ENCODE data around the gene THAP4. TPM values are rescaled to one million over a fixed set of nuclear protein-coding genes. Genes with fewer than 3 reads are reported as not detected.
"Not testable (repeated sequence)": the region's sequence is repeated elsewhere in the genome, so short reads cannot be mapped to it uniquely, and the experiment has no call there.

THAP4 gene
- total RNA-seq, 1 donor from 2014 or later = 39.2 TPM

DNA sequence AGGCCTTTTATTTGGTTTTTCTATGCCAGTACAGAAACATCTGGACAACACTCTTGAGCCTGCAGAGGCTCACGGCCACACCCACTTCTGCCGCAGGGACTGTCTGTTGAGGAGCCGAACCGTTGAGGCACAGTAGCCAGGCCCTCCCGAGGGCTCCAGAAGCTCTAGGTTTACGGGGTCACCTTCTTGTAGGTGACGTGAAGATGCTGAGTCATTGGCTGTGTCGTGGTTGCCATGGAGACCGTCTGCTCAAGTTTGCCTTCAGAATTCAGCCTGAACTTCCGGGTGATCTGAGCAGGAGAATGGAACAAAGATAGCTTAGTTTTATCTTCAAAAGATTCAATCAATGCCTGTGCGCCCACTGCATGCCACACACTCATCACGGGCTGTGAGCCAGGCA is 52.5 kb downstream of the THAP4 start:
- peak; percentile 44 for DNase-seq (ENCODE audit: low read depth)

- no peak for DNase-seq (ENCODE audit: low read depth)
Measured at GRCh38 chr2:241582806-241583205, 54.2 kb downstream of the THAP4 start.

GRCh38 chr2:241582328-241582727 is 54.6 kb downstream of the THAP4 start:
- no peak for DNase-seq (ENCODE audit: low read depth)

GRCh38 chr2:241579281-241579680 is 57.7 kb downstream of the THAP4 start:
- DNase-seq (ENCODE audit: low read depth) = no peak

GRCh38 chr2:241577413-241578122 is 59.4 kb downstream of the THAP4 start:
- DNase-seq (ENCODE audit: low read depth) = no peak

GRCh38 chr2:241576293-241576654 is 60.7 kb downstream of the THAP4 start:
- no peak for DNase-seq (ENCODE audit: low read depth)

DNA sequence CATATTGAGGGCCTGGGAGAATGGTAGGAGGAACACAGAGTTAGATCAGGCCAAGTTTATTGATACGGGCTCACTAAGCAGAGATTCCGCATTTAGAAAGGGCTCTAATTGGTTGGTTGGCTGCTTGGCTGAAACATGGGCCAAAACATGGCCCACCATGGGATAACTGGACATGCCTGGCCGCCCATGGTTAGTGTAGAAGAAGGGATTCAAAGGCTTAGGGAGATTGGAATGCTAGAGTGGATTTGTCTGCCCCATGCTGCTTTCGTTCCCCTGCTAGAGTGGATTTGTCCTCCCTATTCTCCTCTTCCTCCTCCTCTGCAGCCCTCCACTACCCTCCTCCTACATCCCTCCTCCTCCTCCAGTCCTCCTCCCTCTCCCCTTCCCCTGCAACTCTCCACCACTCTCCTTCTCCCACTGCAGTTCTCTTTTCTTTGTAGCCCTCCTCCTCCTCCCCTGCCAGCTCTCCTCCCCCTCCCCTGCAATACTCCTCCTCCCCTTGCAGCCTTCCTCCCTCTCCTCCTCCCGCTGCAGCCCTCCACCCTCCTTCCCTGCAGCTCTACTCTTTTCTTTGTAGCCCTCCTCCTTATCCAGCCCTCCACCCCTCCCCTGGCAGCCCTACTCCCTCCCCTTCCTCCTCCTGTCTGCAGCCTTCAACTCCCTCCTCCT is 61.2 kb downstream of the THAP4 start:
- DNase-seq (ENCODE audit: low read depth) = no peak

DNA sequence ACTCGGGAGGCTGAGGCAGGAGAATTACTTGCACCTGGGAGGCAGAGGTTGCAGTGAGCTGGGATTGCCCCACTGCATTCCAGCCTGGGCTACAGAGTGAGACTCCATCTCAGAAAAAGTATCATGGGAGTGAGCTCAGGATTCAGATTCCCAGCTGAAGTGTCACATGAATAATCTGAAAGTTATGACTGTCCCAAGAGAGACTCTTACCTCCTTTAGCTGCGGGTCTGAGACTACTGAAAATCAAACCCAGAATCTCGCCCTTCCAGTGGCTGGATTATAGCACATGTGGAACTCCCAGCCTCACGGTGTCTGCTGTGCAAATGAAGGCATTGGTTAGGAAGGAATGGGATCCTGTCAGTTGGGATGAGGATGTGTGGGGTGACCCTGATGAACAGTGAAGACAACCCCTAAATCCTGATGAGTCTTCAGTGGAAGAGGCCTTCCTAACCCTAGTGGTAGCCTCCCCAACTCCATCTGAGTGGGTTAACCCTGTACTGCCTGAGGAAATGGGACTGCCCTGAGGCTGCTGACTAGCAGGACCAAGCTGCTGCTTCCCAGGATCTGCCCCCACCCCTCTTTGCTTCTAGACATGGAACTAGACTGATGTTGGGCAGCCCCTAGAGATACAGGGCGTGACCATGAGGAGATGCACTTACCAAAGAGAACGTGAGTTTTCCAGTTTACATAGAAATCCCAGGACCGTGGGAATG is 61.9 kb downstream of the THAP4 start:
- DNase-seq (ENCODE audit: low read depth) = no peak

DNA sequence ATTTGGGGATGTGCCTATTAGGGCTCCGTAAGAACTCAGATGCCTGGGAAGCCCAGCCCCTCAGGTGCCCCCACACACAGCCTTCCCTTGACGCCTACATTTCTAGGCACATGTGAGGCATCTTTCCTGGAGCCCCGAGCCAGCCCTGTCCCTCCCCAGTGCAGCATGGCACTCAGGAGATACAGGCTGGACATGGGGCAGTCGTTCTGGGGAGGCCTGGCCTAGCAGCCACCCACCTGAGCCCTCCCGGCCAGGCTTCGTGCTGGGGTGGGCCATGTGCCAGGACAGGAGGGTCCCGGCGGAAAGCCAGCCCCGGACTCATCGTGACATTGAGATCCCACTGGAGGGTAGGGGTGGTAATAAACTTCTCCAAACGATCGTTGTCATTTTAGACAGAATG is 63.2 kb downstream of the THAP4 start:
- no peak for DNase-seq (ENCODE audit: low read depth)

DNA sequence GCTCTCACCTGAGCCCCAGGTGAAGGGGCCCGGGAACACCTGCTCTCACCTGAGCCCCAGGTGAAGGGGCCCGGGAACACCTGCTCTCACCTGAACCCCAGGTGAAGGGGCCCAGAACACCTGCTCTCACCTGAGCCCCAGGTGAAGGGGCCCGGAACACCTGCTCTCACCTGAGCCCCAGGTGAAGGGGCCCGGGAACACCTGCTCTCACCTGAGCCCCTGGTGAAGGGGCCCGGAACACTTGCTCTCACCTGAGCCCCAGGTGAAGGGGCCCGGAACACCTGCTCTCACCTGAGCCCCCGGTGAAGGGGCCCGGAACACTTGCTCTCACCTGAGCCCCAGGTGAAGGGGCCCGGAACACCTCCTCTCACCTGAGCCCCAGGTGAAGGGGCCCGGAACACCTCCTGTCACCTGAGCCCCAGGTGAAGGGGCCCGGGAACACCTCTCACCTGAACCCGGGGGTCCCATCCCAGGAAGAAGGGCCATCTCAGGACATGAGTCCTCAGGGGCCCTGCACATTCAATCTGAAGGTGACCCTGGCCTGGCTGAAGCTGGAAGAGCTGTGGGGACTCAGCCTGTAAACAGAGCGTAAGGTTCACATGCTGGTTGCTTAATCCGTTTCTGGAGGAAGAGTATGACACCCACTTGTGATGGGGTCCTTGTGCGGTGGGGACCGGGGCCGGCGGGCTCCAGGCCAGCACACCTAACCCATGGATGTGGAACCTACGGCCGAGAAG is 63.9 kb downstream of the THAP4 start:
- not testable (repeated sequence) for DNase-seq (ENCODE audit: low read depth)

GRCh38 chr2:241571821-241572620 is 64.9 kb downstream of the THAP4 start:
- DNase-seq (ENCODE audit: low read depth) = no peak

DNA sequence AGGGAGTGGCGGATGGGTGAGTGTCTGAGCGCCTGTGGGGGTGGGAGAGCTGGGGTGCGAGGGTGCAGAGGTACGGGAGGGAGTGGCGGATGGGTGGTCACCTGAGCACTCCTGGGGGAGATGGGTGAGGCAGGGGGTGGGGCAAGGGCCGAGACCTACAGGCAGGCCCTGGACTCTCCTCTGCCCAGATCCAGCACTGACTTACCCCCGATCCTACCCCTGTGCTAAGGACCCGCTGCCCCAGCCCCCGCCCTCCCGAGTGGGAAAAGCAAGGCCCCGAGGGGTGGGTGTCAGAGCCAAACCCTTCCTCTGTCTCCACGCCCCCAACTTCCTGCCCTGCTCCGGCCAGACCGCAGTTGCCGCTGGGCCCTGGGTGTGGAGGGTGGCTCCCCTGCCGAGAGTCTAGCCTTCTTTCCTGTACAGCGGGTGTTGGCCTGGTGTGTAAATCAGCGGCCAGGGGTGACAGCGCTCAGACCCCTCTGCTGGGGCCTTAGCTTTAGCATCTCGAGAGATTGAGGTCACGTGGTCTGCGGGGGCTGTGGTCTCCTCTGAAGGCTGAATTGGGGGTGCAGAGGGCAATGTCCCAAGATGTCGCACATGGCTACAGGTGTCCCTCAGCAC is 65.9 kb downstream of the THAP4 start:
- DNase-seq (ENCODE audit: low read depth) = no peak

DNA sequence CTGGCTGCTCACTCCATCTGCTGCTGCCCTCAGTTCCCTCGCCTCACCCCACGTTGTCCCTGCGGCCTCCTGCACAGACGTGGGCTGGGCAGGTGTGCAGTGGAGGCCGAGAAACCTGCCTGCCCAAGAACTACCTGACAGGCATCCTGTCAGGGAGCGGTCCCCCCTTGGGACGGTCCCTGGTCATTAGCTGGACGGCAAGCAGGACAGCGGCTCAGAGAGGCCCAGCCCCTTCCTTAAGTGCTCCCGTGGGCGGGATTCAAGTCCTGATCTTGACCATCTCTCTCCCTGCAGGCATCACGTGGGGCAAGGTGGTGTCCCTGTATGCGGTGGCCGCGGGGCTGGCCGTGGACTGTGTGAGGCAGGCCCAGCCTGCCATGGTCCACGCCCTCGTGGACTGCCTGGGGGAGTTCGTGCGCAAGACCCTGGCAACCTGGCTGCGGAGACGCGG is 67.1 kb downstream of the THAP4 start:
- no peak for DNase-seq (ENCODE audit: low read depth)

DNA sequence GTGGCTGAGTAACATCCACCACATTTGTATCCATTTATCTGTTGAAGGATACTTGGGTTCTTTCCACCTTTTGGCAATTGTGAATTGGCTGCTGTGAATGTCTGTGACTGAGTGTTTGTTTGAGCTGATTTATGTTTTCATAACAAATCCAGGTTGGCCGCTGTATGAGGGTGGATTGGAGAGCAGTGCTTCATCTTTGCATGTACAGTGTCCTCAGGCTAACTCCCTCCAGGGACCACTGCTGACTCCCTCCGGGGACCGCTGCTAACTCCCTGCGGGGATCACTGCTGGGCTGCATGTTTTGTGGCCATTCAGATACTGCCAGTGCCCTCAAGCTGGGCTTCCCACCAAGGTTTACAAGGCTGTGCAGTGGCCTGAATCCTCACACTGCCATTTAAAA is 68.2 kb downstream of the THAP4 start:
- no peak for DNase-seq (ENCODE audit: low read depth)

- DNase-seq (ENCODE audit: low read depth) = no peak
Measured at GRCh38 chr2:241567776-241568175, 69.2 kb downstream of the THAP4 start.

DNA sequence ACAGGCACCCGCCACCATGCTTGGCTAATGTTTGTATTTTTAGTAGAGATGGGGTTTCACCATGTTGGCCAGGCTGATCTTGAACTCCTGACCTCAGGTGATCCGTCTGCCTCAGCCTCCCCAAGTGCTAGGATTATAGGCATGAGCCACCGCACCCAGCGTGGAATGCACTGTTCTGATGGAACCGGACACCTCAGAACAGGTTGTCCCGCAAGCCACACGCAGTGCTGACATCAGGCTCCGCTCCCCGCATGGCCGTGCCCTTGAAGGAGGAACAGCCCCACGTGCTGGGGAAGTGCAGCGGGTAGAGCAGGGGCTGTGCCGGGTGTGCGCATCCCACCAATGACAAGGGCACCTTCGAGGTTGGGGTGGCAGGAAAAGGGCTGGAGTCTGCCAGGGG is 69.7 kb downstream of the THAP4 start:
- DNase-seq (ENCODE audit: low read depth) = not testable (repeated sequence)

GRCh38 chr2:241566468-241566867 is 70.5 kb downstream of the THAP4 start:
- DNase-seq (ENCODE audit: low read depth) = no peak

DNA sequence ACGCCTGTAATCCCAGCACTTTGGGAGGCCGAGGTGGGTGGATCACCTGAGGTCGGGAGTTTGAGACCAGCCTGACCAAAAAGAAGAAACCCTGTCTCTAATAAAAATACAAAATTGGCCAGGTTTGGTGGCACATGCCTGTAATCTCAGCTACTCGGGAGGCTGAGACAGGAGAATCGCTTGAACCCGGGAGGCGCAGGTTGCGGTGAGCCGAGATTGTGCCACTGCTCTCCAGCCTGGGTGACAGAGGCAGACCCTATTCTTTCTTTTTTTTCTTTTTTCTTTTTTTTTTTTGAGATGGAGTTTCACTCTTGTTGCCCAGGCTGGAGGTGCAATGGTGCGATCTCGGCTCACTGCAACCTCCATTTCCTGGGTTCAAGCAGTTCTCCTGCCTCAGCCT is 70.9 kb downstream of the THAP4 start:
- DNase-seq (ENCODE audit: low read depth) = not testable (repeated sequence)

DNA sequence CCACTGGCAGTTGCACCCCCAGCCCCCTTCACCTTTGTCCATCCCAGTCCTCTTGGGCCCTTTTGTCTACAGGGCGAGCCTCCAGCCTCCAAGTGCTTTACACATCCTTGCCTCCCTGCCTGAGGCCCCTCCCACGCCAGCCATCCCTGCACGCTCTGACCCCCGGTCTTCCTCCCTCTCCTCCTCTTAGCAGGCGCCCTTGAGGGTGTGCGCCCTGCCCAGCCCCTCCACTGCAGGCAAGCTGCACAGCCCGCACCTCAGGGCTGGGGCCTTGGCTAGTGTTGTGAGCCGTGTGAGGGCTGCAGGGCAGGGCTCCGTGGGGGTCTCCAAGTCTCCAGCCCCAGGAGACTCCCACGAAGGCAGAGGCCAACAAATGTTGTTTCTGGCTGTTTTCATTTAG is 71.5 kb downstream of the THAP4 start:
- DNase-seq (ENCODE audit: low read depth) = no peak

GRCh38 chr2:241564596-241565410 is 72.2 kb downstream of the THAP4 start:
- DNase-seq (ENCODE audit: low read depth) = no peak

All from renal cortical epithelial cell (primary cell).